NCI-H146 treated with DMSO at 0.1 percent for 48 hours (cell line): ENCODE data around the gene MLLT10.
A peak's percentile ranks its signal among the peaks of the same experiment; 100 is the strongest.
"Not testable (repeated sequence)": the region's sequence is repeated elsewhere in the genome, so short reads cannot be mapped to it uniquely, and the experiment has no call there.

ENCODE experiments used
- DNase-seq: peaks from one replicate; lab custom pipeline; 2025; ENCODE audit not compliant: unreplicated experiment; lab: John Stamatoyannopoulos, UW

Gene MLLT10

DNA sequence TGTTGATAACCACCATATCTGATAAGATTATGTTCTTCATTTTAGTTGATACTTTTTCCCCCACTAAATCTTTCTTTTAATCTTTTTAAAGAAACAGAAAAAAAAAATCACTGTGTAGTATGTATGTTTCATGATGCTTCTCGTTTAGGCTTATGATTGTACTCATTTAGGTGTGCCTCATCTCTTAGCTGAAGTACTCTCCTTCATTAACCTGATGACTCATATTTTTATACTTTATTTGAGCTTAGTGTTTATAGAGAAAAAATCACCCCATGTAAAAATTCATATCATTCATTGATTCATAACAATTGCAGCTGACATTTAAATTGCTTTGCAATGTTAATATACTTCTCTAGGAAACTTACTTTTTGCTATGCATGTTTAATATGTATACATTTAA, 158.9 kb downstream of the MLLT10 start:
- DNase-seq = no peak

DNA sequence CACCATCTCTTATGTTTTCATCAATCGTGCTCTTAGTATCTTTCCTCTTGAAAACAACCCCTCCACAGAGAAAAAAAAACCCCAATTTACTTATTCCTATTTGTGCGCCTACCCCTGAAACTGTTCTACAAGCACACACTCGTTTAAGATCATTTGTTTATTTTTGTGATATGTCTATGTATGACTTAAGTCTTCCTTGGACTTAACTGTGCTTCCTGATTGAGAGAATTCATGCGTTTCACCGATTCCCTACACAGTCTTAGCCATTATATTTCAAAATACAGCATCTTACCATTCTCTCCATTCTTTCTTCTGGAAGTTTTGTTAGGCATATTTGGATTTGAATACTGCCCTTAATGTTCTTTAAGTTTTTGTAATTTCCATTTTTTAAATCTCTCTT, 159.4 kb downstream of the MLLT10 start:
- DNase-seq = no peak

DNA sequence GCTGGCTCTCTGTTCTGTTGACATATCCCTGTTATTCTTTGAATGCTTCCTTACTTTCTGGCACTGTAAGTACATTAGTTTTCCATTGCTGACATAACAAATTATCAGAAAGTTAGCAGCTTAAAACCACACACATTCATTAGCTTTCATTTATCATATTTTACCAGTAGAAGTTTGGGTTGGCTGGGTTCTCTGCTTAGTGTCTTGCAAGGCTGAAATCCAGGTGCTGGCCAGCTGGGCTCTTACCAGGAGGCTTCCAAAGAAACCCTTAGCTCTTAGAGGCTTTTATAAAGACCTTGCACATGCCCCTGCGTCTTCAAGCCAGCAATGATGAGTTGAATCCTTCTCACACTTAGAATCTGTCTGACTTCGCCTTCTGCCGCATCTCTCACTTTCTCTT, 160.6 kb downstream of the MLLT10 start:
- DNase-seq = no peak

- no peak for DNase-seq
Observed at GRCh38 chr10:21696302-21696701, 162.3 kb downstream of the MLLT10 start.

DNA sequence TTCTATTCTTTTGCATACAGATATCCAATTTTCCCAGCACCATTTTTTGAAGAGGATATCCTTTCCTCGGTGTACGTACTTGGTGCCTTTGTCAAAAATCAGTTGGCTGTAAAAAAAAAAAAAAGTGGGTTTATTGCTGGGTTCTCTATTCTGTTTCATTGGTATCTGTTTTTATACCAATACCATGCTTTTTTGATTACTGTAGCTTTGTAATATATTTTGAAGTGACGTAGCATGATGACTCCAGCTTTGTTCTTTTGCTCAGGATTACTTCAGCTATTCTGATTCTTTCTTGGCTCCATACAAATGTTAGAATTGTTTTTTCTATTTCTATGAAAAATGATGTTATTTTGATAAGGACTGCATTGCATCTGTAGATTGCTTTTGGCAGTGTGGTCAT, 165.5 kb downstream of the MLLT10 start:
- DNase-seq = no peak

GRCh38 chr10:21700474-21700873, 166.4 kb downstream of the MLLT10 start:
- no peak for DNase-seq

DNA sequence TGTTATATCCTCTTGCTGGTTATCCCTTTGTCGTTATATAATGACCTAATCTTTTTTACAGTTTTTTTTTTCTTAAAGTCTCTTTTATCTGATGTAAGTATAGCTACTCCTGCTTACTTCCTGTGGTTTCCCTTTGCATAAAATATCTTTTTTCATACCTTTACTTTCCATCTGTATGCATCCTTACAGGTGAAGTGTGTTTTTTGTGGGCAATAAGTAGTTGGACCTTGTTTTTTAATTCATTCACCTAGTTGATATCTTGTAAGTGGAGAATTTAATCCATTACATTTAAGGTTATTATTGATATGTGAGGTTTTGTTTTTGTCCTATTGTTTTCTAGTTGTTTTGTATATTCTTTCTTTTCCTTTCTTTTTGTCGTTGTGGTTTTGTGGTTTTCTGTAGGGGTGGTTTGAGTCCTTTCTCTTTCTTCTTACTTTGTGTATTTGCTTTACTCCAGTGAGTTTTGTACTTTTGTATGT, 168.6 kb downstream of the MLLT10 start:
- DNase-seq = no peak

- DNase-seq = no peak
Observed at GRCh38 chr10:21705142-21705827, 171.3 kb downstream of the MLLT10 start.

GRCh38 chr10:21705828-21706176, 171.8 kb downstream of the MLLT10 start:
- no peak for DNase-seq

GRCh38 chr10:21707498-21707897, 173.5 kb downstream of the MLLT10 start:
- no peak for DNase-seq

DNA sequence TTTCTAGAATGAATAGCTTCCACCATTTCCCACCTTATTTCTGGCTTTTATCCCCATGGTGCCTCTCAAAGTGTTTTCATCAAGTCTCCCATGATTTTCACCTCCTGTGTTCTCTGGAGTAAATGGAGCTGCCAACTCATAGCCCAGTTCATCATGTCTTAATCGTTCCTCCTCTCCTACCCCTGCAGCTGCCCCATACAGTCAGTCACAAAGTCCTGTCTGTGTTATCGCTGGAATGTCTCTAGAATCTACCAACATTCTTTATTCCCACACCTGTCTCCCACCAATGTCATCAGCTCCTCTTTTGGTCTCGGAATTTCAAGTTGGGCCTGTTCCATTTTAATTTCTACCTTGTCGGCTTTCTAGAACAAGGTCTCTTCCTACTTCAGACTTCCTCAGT, 178.9 kb downstream of the MLLT10 start:
- no peak for DNase-seq

DNA sequence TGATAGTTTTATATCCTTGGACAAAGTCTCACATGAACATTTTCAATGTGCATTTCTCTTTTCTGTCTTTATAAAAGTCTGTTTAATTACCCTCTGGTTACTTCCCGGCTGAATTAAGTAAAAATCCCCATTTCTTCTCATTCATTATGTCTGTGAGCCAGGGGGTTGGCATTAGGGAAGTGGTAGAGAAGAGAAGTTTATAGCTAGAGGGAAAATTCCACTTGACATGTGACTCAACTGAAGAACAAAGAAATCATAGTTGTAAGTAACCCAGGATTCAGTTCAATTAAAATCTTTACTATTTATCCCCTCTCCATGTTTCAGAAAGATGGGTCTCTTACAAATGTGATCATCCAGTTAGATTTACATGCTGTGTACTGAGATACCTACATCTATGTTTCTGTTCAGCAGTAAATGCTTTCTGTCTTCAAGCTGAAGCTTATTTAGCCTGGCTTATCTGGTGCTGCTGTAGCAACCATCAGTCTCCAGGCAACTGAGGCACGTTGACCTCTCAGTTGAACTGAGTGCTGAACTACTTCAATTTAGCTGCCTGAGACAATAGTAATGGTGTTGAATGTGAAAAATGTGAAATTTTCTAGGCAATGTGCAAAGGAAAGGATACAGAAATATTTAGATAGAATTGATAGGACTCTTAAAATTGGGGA, 181.6 kb downstream of the MLLT10 start:
- DNase-seq = no peak

- not testable (repeated sequence) for DNase-seq
Observed at GRCh38 chr10:21717437-21718054, 183.5 kb downstream of the MLLT10 start.

DNA sequence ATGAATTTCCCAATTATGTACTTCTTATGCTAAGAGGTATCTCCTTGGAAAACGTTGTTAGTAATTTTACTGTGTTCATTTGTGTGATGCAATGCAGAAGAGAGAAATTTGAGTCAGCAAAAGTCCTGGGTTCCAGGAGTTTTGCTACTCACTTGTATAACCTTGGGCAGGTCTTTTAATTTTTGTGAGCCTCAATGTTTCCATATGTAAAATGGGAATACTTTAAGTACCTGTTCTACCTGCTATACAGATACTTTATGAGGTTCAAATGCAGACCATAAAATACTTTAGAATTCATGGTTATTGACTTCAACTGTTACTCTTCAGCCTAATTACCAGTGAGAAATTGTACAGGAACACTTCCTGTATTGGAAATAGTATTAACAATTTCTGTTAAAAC, 185.5 kb downstream of the MLLT10 start:
- DNase-seq = no peak

DNA sequence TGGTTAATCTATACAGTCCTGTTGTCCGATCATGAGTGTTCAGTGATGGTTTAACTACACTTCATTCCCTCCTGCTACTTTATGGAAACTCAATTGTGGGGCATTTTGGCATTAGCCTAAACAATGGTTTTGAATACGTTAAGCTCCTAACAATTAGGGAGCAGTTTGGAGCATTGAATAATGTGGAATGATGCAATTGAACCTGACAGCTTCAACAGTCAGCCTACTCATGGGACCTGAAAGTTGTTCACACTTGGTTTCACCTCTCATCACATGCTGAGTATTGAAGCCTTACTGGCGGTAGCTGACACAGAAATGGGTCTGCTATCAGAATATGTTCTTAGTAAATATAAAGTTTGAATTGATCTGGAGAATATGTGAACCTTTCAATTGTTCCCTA, 186.1 kb downstream of the MLLT10 start:
- DNase-seq = no peak

GRCh38 chr10:21721000-21721665, 187.1 kb downstream of the MLLT10 start:
- no peak for DNase-seq

DNA sequence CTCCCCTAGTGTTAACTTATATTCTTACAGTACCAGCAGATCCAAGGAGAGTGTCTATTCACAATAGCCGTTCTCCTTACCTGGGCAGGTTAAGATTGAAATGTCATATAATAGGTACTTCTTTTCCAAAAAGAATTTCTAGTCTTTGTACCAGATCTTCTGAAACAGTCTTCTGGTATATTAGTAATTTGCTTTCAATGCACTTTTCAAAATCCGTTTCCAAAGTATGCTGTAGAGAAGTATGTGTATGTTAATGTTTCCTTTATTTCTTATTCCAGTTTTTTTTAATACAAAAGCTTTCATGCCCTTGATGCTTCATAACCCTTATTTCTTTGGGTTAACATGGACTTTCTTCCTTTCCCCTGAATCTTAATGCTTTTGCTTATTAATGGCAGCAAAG, 188.2 kb downstream of the MLLT10 start:
- no peak for DNase-seq

DNA sequence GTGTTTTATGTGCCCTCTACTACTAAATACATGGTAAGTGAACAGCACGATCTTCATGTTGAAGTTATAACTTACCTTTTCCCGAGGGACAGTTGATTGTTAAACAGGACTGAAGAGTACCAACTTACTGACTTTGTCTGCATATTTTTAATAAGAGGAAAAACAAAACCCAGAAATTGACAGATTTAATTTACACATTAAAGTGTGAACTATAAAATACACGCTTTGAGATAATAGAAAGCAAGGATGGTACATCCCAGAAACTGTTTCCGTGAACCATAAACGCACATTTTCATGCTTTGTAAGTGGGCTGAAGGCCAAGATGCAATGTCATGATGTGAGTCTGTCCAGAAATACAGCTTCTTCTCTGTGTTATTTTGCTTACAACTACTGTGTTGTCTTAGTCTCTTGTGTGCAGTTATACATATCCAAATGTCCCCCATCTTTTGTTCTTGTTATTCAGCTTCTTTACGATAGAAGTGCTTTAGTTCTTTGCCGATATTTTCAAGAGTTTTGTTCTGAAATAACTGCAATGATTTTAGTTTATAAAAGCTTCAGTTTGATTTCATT, 190.1 kb downstream of the MLLT10 start:
- DNase-seq = no peak

DNA sequence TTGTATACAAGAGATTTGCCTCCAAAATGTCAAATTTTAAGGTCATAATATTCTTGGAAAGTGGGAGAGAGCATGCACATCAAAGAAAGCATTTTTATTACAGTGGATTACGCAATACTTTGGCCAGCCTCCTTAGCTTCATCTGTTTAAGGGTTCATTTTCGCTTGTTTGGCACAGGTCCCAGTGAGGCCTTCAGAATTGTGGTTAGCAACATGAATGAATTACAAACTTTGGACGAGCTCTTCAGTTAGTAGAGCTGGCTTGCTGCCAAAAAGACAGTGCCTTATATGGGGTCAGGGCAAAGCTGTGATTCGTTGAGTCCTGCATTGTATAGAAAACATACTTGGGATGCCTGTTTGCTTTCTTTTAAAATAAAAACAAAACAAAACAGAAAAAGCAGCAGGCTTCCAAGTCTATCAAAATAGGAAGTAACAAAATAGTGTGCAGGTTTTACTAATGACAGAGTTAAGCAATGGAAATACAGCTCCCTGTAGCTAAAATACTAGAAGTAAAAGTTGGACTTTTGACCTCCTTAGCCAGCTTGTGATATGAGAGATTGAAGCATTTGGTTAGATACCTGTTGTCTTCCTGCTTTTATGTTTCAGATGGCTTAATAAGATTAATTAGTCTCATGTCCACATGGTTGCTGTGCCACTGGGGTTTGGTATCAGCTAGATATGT, 190.8 kb downstream of the MLLT10 start:
- DNase-seq = peak; percentile 55

DNA sequence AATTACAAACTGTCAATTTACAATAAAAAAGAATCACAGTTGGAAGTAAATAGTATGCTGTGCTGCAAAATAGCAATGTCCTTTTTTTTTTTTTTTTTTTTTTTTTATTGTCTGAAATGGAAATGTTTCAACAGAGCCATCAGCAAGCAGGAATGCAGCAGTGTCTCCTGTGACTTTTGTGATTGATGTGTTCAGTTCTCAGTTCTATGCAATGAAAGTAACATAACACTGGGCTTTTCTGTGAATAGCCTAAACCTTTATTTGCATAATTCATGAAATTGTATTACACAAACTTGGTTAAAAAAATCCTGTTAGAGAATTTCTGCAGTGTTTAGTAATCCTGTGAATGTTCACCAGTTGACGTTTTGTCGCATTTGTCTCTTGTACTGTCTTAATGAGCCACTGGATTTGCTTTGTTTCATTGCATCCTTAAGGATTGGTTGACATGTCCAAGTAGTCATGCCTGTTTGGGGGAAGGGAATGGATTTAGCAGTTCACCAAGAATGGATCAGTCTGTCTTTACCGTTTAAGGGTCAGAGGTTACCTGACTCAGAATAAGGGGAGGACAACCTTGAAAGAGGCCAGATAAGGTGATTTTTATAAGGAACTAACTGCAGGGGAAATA, 192.7 kb downstream of the MLLT10 start:
- DNase-seq = no peak
